ENCODE results near the gene HEPN1.

- TF ChIP-seq, protein P1, sequence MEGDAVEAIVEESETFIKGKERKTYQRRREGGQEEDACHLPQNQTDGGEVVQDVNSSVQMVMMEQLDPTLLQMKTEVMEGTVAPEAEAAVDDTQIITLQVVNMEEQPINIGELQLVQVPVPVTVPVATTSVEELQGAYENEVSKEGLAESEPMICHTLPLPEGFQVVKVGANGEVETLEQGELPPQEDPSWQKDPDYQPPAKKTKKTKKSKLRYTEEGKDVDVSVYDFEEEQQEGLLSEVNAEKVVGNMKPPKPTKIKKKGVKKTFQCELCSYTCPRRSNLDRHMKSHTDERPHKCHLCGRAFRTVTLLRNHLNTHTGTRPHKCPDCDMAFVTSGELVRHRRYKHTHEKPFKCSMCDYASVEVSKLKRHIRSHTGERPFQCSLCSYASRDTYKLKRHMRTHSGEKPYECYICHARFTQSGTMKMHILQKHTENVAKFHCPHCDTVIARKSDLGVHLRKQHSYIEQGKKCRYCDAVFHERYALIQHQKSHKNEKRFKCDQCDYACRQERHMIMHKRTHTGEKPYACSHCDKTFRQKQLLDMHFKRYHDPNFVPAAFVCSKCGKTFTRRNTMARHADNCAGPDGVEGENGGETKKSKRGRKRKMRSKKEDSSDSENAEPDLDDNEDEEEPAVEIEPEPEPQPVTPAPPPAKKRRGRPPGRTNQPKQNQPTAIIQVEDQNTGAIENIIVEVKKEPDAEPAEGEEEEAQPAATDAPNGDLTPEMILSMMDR (conservative IDR thresholded peaks at IDR 0.05) = no peak
- TF ChIP-seq ZFX (IDR thresholded peaks at IDR 0.05) = no peak
These were observed 38.1 kb upstream of the HEPN1 start for GRCh38 chr11:124880958-124881357.
